HepG2 (cell line): ENCODE measurements around the gene UBFD1. TPM values are rescaled to one million over a fixed set of nuclear protein-coding genes. Genes with fewer than 3 reads are reported as not detected.
A peak's percentile ranks its signal among the peaks of the same experiment; 100 is the strongest.

Experiments
- CCAR2 ChIP-seq: fragments of 200-400 bp; formaldehyde crosslinking; optimal IDR thresholded peaks from 2 replicates; pipeline ENCODE3; 2018; ENCODE audit warnings: low read depth, mild to moderate bottlenecking, low read length, moderate library complexity
- E2F5 ChIP-seq: sonication (generic); formaldehyde crosslinking; conservative IDR thresholded peaks from 2 replicates; pipeline ENCODE4 v1.4.0; 2020; ENCODE audit warnings: missing genetic modification reagents
- ELF3 ChIP-seq: IDR thresholded peaks from 2 replicates; pipeline ENCODE4 v1.6.1; 2016; ENCODE audit warnings: missing genetic modification reagents, missing compliant biosample characterization
- FOXP1 ChIP-seq, 2 experiments: fragments of 450-650 bp in 1 of 2; IDR thresholded peaks; 2 replicates each; pipeline ENCODE4 v1.6.1; 2017 to 2018; ENCODE audit warnings: antibody characterized with exemption in 1 of 2
- GATA4 ChIP-seq: sonication (generic); IDR thresholded peaks from 2 replicates; pipeline ENCODE4 v1.6.1; 2016; ENCODE audit warnings: antibody characterized with exemption, low read depth, borderline replicate concordance
- IRX3 ChIP-seq: sonication (generic); formaldehyde crosslinking; IDR thresholded peaks from 2 replicates; pipeline ENCODE4 v1.8.1; 2023; ENCODE audit warnings: mild to moderate bottlenecking, low read depth, missing genetic modification reagents, borderline replicate concordance
- ISL2 ChIP-seq: sonication (generic); formaldehyde crosslinking; IDR thresholded peaks from 2 replicates; pipeline ENCODE4 v1.5.0; 2020; ENCODE audit warnings: missing genetic modification reagents
- NFKB2 ChIP-seq: sonication (generic); formaldehyde crosslinking; IDR thresholded peaks from 2 replicates; pipeline ENCODE4 v1.4.0; 2020; ENCODE audit warnings: missing genetic modification reagents, borderline replicate concordance
- ONECUT2 ChIP-seq: sonication (generic); formaldehyde crosslinking; IDR thresholded peaks from 2 replicates; pipeline ENCODE4 v1.4.0; 2020; ENCODE audit warnings: missing genetic modification reagents
- SALL1 ChIP-seq: sonication (generic); formaldehyde crosslinking; IDR thresholded peaks from 2 replicates; pipeline ENCODE4 v1.8.0; 2022; ENCODE audit warnings: mild to moderate bottlenecking, missing genetic modification reagents
- ZKSCAN1 ChIP-seq: fragments of 150-350 bp; IDR thresholded peaks from 2 replicates; pipeline ENCODE4 v1.6.1; 2014; ENCODE audit warnings: low read length
- ZNF318 ChIP-seq: sonication (generic); formaldehyde crosslinking; IDR thresholded peaks from 2 replicates; pipeline ENCODE4 v1.4.0; 2020; ENCODE audit warnings: mild to moderate bottlenecking, missing genetic modification reagents
- ZNF34 ChIP-seq: sonication (generic); formaldehyde crosslinking; IDR thresholded peaks from 2 replicates; pipeline ENCODE4 v1.4.0; 2020; ENCODE audit warnings: mild to moderate bottlenecking, missing genetic modification reagents, borderline replicate concordance
- ZNF432 ChIP-seq: sonication (generic); formaldehyde crosslinking; IDR thresholded peaks from 2 replicates; pipeline ENCODE4 v1.5.0; 2020; ENCODE audit warnings: missing genetic modification reagents, mild to moderate bottlenecking, borderline replicate concordance
- ZNF550 ChIP-seq: sonication (generic); formaldehyde crosslinking; IDR thresholded peaks from 2 replicates; pipeline ENCODE4 v1.4.0; 2020; ENCODE audit warnings: mild to moderate bottlenecking, missing genetic modification reagents, borderline replicate concordance
- polyA plus RNA-seq, 8 experiments: library from polyadenylated mRNA; depleted of rRNA in 3 of 8; stranded (reverse) in 7 of 8; unstranded in 1 of 8; fragments of >200 nt; fragmentation: Illumina TruSeq in 4 of 8; extraction: Trizol in 4 of 8; gene quantifications; 2 replicates each; pipeline versions ENCODE4 v1.2.1 to v1.2.3, GENCODE V29; 2011 to 2016; ENCODE audit warnings: low read depth in 4 of 8, missing spikeins in 1 of 8, mixed read lengths in 1 of 8; ENCODE audit not compliant: insufficient read depth in 1 of 8
- total RNA-seq, 5 experiments: library from RNA; depleted of rRNA; stranded (reverse); fragments of >200 nt; fragmentation: Illumina TruSeq; extraction: Trizol; gene quantifications; 2 replicates each; pipeline ENCODE4 v1.2.3, GENCODE V29; 2016; ENCODE audit warnings: low read depth in 1 of 5
- TF ChIP-seq, protein P1 (sequence below): sonication (generic); formaldehyde crosslinking; conservative IDR thresholded peaks from 2 replicates; pipeline ENCODE4 v1.8.0; 2022; ENCODE audit warnings: low read depth, missing genetic modification reagents

UBFD1 gene
- total and polyA plus RNA-seq, 2 of the 13 experiments (the other 11 are each of a cell fraction or from before 2014, with no cell fraction given), result 100 to 111 TPM

- TF ChIP-seq, protein P1, sequence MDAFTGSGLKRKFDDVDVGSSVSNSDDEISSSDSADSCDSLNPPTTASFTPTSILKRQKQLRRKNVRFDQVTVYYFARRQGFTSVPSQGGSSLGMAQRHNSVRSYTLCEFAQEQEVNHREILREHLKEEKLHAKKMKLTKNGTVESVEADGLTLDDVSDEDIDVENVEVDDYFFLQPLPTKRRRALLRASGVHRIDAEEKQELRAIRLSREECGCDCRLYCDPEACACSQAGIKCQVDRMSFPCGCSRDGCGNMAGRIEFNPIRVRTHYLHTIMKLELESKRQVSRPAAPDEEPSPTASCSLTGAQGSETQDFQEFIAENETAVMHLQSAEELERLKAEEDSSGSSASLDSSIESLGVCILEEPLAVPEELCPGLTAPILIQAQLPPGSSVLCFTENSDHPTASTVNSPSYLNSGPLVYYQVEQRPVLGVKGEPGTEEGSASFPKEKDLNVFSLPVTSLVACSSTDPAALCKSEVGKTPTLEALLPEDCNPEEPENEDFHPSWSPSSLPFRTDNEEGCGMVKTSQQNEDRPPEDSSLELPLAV (CRISPR knock-in tag), result no peak
- TF ChIP-seq IRX3 (no peak), ZNF432 (CRISPR knock-in tag) (no peak), ISL2 (peak; percentile 97), ZNF550 (CRISPR knock-in tag) (no peak), SALL1 (CRISPR knock-in tag) (peak; percentile 100), CCAR2 (no peak), FOXP1 (IDR thresholded peaks at IDR 0.05) (peak; percentile 99), FOXP1 (CRISPR knock-in tag; IDR thresholded peaks at IDR 0.05) (peak; percentile 100), ZNF318 (CRISPR knock-in tag) (peak; percentile 66; the same call in 1 of the 2 replicates), E2F5 (CRISPR knock-in tag) (no peak), ZNF34 (no peak), NFKB2 (CRISPR knock-in tag) (0 out of 2 replicates have a peak, but pooled peaks have one; percentile 36), ZKSCAN1 (peak; percentile 49; the same call in 1 of the 2 replicates), GATA4 (peak; percentile 50; the same call in 1 of the 2 replicates), ELF3 (CRISPR knock-in tag) (peak; percentile 96), ONECUT2 (CRISPR knock-in tag) (no peak)
Measured at GRCh38 chr16:23539984-23540816, 17.3 kb upstream of the UBFD1 start (continued).
